ENCODE measurements around the gene SLCO2A1. TPM values are rescaled to one million over a fixed set of nuclear protein-coding genes. Genes with fewer than 3 reads are reported as not detected.

Gene SLCO2A1
- total and polyA plus RNA-seq, 2 of the 4 experiments (the other 2 are of a cell fraction), result under 0.01 to 1.5 TPM

DNA sequence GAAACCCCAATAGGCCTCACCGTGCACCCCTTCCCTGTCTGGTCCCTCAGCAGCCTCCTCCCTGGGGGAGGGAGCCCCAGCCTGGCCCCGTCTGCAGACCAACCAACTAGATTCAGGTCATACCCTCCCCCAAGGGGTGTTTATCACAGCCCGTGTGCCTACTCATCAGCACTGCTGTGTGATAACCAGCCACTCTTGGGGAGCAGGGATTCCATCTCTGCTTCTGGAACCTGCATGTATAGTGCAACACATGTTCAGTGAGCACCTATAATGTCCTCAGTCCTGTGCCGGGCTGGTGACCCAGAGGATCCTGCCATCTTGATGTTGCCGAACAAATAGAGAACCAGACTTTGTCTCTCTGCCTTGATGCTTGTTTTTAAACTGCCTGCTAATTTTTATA is 6.6 kb upstream of the SLCO2A1 start:
- no peaks in the 10 kb centered on the region for H3K36me3 ChIP-seq (ENCODE audit: control insufficient read depth, insufficient read depth, low read length)
- H3K27ac ChIP-seq (ENCODE audit: insufficient read depth, low read length), result no peak overlapping the region
- no peak overlapping the region for H2BK20ac ChIP-seq (ENCODE audit: low read depth, low read length)
- H4K8ac ChIP-seq (ENCODE audit: low read depth in 2 of 2, low read length in 2 of 2), result no peak overlapping the region
- no peak overlapping the region for H2AK5ac ChIP-seq (ENCODE audit: low read depth, low read length)
- H2AFZ ChIP-seq (replicated peaks; ENCODE audit: low read length, poor library complexity), result no peak overlapping the region
- no peak overlapping the region for H3K14ac ChIP-seq (replicated peaks; ENCODE audit: low read depth, low read length)
- in situ Hi-C loops (cut with MboI; ENCODE audit: low sequenced_read_pairs) (no loop called here), intact Hi-C loops (cut with micrococcal nuclease) (no loop called here), dilution Hi-C loops (cut with HindIII; ENCODE audit: low sequenced_read_pairs, unreplicated experiment) (no loop called here)
- H4K5ac ChIP-seq (ENCODE audit: low read depth, low read length), result no peak overlapping the region
- no peak overlapping the region for H2BK15ac ChIP-seq (ENCODE audit: low read depth, low read length)
- H3K18ac ChIP-seq (ENCODE audit: low read depth, low read length), result no peak overlapping the region
- H3K79me1 ChIP-seq (ENCODE audit: low read depth in 1 of 2, low read length in 2 of 2), result no peaks in the 10 kb centered on the region
- H3K9me1 ChIP-seq (ENCODE audit: insufficient read depth, low read length), result peaks cover 4% of the 10 kb centered on the region
- H4K91ac ChIP-seq (ENCODE audit: insufficient read depth, low read depth, low read length), result no peak overlapping the region
- H4K20me1 ChIP-seq (ENCODE audit: insufficient read depth, low read length), result no peaks in the 10 kb centered on the region
- TF ChIP-seq BHLHE40 (IDR thresholded peaks at IDR 0.05; ENCODE audit: low read depth, low read length) (no peak), POLR2A (IDR thresholded peaks at IDR 0.05; ENCODE audit: low read depth, low read length) (no peak), RFX5 (IDR thresholded peaks at IDR 0.05; ENCODE audit: low read depth, low read length) (no peak), RAD21 (IDR thresholded peaks at IDR 0.05; ENCODE audit: low read length) (no peak), SMC3 (IDR thresholded peaks at IDR 0.05; ENCODE audit: low read depth, low read length) (no peak), FOS (IDR thresholded peaks at IDR 0.05; ENCODE audit: low read depth, low read length) (no peak), MXI1 (IDR thresholded peaks at IDR 0.05; ENCODE audit: borderline replicate concordance, low read depth, low read length) (no peak), CHD1 (IDR thresholded peaks at IDR 0.05; ENCODE audit: low read depth, low read length) (no peak), NFE2L2 (IDR thresholded peaks at IDR 0.05; ENCODE audit: low read depth, low read length) (no peak), MAFK (IDR thresholded peaks at IDR 0.05; ENCODE audit: low read depth, low read length) (no peak), CEBPB (IDR thresholded peaks at IDR 0.05; ENCODE audit: low read depth, low read length) (no peak), RCOR1 (IDR thresholded peaks at IDR 0.05; ENCODE audit: insufficient replicate concordance, low read length) (no peak)
- TF ChIP-seq, protein P1, sequence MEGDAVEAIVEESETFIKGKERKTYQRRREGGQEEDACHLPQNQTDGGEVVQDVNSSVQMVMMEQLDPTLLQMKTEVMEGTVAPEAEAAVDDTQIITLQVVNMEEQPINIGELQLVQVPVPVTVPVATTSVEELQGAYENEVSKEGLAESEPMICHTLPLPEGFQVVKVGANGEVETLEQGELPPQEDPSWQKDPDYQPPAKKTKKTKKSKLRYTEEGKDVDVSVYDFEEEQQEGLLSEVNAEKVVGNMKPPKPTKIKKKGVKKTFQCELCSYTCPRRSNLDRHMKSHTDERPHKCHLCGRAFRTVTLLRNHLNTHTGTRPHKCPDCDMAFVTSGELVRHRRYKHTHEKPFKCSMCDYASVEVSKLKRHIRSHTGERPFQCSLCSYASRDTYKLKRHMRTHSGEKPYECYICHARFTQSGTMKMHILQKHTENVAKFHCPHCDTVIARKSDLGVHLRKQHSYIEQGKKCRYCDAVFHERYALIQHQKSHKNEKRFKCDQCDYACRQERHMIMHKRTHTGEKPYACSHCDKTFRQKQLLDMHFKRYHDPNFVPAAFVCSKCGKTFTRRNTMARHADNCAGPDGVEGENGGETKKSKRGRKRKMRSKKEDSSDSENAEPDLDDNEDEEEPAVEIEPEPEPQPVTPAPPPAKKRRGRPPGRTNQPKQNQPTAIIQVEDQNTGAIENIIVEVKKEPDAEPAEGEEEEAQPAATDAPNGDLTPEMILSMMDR (conservative IDR thresholded peaks at IDR 0.05; ENCODE audit: low read depth, low read length), result no peak
- TF ChIP-seq, protein P2, sequence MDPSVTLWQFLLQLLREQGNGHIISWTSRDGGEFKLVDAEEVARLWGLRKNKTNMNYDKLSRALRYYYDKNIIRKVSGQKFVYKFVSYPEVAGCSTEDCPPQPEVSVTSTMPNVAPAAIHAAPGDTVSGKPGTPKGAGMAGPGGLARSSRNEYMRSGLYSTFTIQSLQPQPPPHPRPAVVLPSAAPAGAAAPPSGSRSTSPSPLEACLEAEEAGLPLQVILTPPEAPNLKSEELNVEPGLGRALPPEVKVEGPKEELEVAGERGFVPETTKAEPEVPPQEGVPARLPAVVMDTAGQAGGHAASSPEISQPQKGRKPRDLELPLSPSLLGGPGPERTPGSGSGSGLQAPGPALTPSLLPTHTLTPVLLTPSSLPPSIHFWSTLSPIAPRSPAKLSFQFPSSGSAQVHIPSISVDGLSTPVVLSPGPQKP (IDR thresholded peaks at IDR 0.05; ENCODE audit: borderline replicate concordance, low read depth, low read length), result no peak
- H3K9ac ChIP-seq (ENCODE audit: low read depth, low read length), result no peak overlapping the region
- no peak overlapping the region for H2BK120ac ChIP-seq (ENCODE audit: low read depth, low read length)
- no peak overlapping the region for H3K4me2 ChIP-seq (ENCODE audit: low read depth, low read length)
- no peak overlapping the region for H2AK9ac ChIP-seq (replicated peaks; ENCODE audit: low read depth, low read length, poor library complexity)
- POLR2A ChIA-PET (ENCODE audit: unreplicated experiment), result no interaction called here
- no peak overlapping the region for H3K4ac ChIP-seq (ENCODE audit: low read depth, low read length)
- H3K27me3 ChIP-seq (ENCODE audit: control insufficient read depth, insufficient read depth, low read length), result no peaks in the 10 kb centered on the region
- CTCF ChIA-PET, result no interaction called here
- DNase-seq, result no peak
- no peak overlapping the region for H3K56ac ChIP-seq (ENCODE audit: extremely low read depth, insufficient read depth, low read length)
- ATAC-seq (ENCODE audit: low read depth), result no peak
- peaks cover 2% of the 10 kb centered on the region; the same call in 1 of the 2 replicates for H3K4me1 ChIP-seq (ENCODE audit: control insufficient read depth, insufficient read depth, low read length)
- no peak overlapping the region for H3K23ac ChIP-seq (ENCODE audit: low read depth, low read length)
- BruUV-seq (replicated peaks), result no TSS peak
- H2BK5ac ChIP-seq (ENCODE audit: low read depth, low read length, poor library complexity, severe bottlenecking), result no peak overlapping the region
- H3K9me3 ChIP-seq (ENCODE audit: control insufficient read depth, insufficient read depth, low read length), result no peaks in the 10 kb centered on the region
- no peak overlapping the region for H3K4me3 ChIP-seq (ENCODE audit: insufficient read depth, low read depth, low read length)
- WGBS, 2 experiments (ENCODE audit: extremely low coverage in 2 of 2, insufficient read length in 1 of 2), result no CpG with 5 or more reads among the region's 5 CpGs
